Neural progenitor cell (in vitro differentiated cells): Measurements from ENCODE around the gene FGD6.

ENCODE experiments used
- EZH2phosphoT487 ChIP-seq: fragments of 200-600 bp; sonication (generic); IDR thresholded peaks from 2 replicates; pipeline ENCODE4 v1.6.1; 2017; ENCODE audit warnings: antibody characterized with exemption
- TF ChIP-seq, protein P1 (sequence below): fragments of 200-600 bp; sonication (generic); IDR thresholded peaks from 2 replicates; pipeline ENCODE4 v1.5.1; 2017; ENCODE audit warnings: antibody characterized with exemption, mild to moderate bottlenecking

DNA sequence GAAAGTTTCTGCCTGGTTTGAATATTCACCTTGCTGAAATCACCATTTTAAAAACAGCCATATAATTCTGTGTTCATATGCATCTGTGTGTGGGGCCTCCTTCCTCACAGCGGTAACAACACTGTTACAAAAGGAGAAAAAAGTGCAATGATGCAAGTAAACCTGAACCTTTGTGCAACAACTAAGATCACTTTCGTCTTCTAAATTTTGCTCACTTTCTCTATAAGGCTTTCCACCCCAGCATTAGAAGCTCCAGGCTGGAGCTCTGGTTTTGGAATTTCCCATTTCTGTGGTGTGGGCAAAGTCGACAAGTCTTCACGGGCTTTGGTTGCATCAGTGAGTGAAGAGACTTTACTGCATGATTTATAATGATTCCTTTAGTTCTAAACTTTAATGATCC, 18.4 kb downstream of the FGD6 start:
- TF ChIP-seq, protein P1, sequence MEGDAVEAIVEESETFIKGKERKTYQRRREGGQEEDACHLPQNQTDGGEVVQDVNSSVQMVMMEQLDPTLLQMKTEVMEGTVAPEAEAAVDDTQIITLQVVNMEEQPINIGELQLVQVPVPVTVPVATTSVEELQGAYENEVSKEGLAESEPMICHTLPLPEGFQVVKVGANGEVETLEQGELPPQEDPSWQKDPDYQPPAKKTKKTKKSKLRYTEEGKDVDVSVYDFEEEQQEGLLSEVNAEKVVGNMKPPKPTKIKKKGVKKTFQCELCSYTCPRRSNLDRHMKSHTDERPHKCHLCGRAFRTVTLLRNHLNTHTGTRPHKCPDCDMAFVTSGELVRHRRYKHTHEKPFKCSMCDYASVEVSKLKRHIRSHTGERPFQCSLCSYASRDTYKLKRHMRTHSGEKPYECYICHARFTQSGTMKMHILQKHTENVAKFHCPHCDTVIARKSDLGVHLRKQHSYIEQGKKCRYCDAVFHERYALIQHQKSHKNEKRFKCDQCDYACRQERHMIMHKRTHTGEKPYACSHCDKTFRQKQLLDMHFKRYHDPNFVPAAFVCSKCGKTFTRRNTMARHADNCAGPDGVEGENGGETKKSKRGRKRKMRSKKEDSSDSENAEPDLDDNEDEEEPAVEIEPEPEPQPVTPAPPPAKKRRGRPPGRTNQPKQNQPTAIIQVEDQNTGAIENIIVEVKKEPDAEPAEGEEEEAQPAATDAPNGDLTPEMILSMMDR: no peak
- TF ChIP-seq EZH2phosphoT487: no peak
